Tibial artery (tissue), 4 donors: ENCODE measurements around the gene KIAA2012.

ENCODE experiments used
- DNase-seq, 2 donors: peaks; one replicate each; pipeline ENCODE4 v3.0.0-alpha.2; 2019
- H3K27ac ChIP-seq, 2 donors: fragments of 200-600 bp; sonication (generic) in 1 of 2; 1 replicate in 1 of 2; 2 replicates in 1 of 2; pipeline ENCODE4 v1.5.1; 2018 to 2019; ENCODE audit warnings: mild to moderate bottlenecking in 1 of 2
- H3K27me3 ChIP-seq, 2 donors: fragments of 200-600 bp; sonication (generic) in 1 of 2; one replicate each; pipeline versions ENCODE4 v1.5.1 to v1.6.0; 2016 to 2019
- H3K36me3 ChIP-seq, 3 donors: fragments of 200-600 bp; sonication (generic) in 2 of 3; one replicate each; pipeline ENCODE4 v1.5.1; 2016 to 2019; ENCODE audit warnings: mild to moderate bottlenecking in 2 of 3
- H3K4me1 ChIP-seq, 4 donors: fragments of 200-600 bp; sonication (generic) in 2 of 4; 1 replicate in 3 of 4; 2 replicates in 1 of 4; pipeline ENCODE4 v1.5.1; 2016 to 2019
- H3K4me3 ChIP-seq, 2 donors: fragments of 200-600 bp; sonication (generic) in 1 of 2; 1 replicate in 1 of 2; 2 replicates in 1 of 2; pipeline ENCODE4 v1.5.1; 2018 to 2019; ENCODE audit warnings: mild to moderate bottlenecking in 2 of 2
- H3K9me3 ChIP-seq, 3 donors: fragments of 200-600 bp; sonication (generic) in 1 of 3; one replicate each; pipeline ENCODE4 v1.5.1; 2016 to 2019
- intact Hi-C: fragments of 100-400 bp; cut with DNase I; formaldehyde crosslinking; loops from one replicate; pipeline ENCODE4 v1.15.0; 2023; ENCODE audit warnings: low total_unique reads
- TF ChIP-seq, protein P1 (sequence below), 2 experiments: fragments of 200-600 bp in 1 of 2; fragments of 450-650 bp in 1 of 2; IDR thresholded peaks; one replicate each; pipeline ENCODE4 v1.5.1; 2017 to 2019; ENCODE audit warnings: antibody characterized with exemption in 2 of 2, mild to moderate bottlenecking in 1 of 2, moderate library complexity in 1 of 2

KIAA2012 gene

GRCh38 chr2:202030691-202031090 is 42.4 kb upstream of the KIAA2012 start:
- Histone ChIP-seq H3K36me3 (no peaks in the 10 kb centered on the region), H3K4me1 (peaks cover 0 to 19% (median 11%) of the 10 kb centered on the region in 4 donors), H3K4me3 (no peak overlapping the region), H3K27me3 (no peaks in the 10 kb centered on the region), H3K9me3 (no peaks in the 10 kb centered on the region), H3K27ac (no peak overlapping the region)
- no peak for DNase-seq
- TF ChIP-seq, protein P1, sequence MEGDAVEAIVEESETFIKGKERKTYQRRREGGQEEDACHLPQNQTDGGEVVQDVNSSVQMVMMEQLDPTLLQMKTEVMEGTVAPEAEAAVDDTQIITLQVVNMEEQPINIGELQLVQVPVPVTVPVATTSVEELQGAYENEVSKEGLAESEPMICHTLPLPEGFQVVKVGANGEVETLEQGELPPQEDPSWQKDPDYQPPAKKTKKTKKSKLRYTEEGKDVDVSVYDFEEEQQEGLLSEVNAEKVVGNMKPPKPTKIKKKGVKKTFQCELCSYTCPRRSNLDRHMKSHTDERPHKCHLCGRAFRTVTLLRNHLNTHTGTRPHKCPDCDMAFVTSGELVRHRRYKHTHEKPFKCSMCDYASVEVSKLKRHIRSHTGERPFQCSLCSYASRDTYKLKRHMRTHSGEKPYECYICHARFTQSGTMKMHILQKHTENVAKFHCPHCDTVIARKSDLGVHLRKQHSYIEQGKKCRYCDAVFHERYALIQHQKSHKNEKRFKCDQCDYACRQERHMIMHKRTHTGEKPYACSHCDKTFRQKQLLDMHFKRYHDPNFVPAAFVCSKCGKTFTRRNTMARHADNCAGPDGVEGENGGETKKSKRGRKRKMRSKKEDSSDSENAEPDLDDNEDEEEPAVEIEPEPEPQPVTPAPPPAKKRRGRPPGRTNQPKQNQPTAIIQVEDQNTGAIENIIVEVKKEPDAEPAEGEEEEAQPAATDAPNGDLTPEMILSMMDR (IDR thresholded peaks at IDR 0.05): no peak
- intact Hi-C loops: loop anchor here (5.0 kb wide), 1 partner anchor 347 kb away; the partner anchor contains the start of gene BMPR2

- Histone ChIP-seq H3K27ac (peak overlapping the region in 1 of 2 donors; percentile 99), H3K27me3 (no peaks in the 10 kb centered on the region), H3K4me3 (peak overlapping the region in 1 of 2 donors; percentile 81), H3K9me3 (no peaks in the 10 kb centered on the region), H3K36me3 (no peaks in the 10 kb centered on the region), H3K4me1 (peaks cover 0 to 27% (median 17%) of the 10 kb centered on the region in 4 donors)
- TF ChIP-seq, protein P1 (IDR thresholded peaks at IDR 0.05): no peak
- intact Hi-C loops: loop anchor here (5.0 kb wide), 1 partner anchor 346 kb away; the partner anchor contains the start of gene BMPR2
- DNase-seq: no peak
These were observed 41.7 kb upstream of the KIAA2012 start for GRCh38 chr2:202031246-202031951.

GRCh38 chr2:202032846-202033316 is 40.2 kb upstream of the KIAA2012 start:
- TF ChIP-seq, protein P1 (IDR thresholded peaks at IDR 0.05): no peak
- intact Hi-C loops: loop anchor here (2.0 to 5.0 kb wide), 2 partner anchors 152 to 344 kb away; partner anchors contain the start of gene BMPR2
- Histone ChIP-seq H3K27me3 (no peaks in the 10 kb centered on the region), H3K4me1 (peaks cover 0 to 41% (median 23%) of the 10 kb centered on the region in 4 donors), H3K36me3 (no peaks in the 10 kb centered on the region), H3K27ac (peak overlapping the region; percentile 99), H3K4me3 (peak overlapping the region; percentile 81 to 96), H3K9me3 (no peaks in the 10 kb centered on the region)
- DNase-seq: peak; percentile 55 to 81

GRCh38 chr2:202033317-202034248 is 39.5 kb upstream of the KIAA2012 start, which contains the start of gene FZD7:
Gene FZD7, plus strand, starts transcription at chr2:202033855. Its CDS starts 793 bp downstream, at chr2:202034648.
- peak within 1 kb of the TSS; percentile 81 to 96 for H3K4me3 ChIP-seq
- TF ChIP-seq, protein P1 (IDR thresholded peaks at IDR 0.05): no peak
- H3K36me3 ChIP-seq: no peaks in the 10 kb centered on the region
- H3K27me3 ChIP-seq: no peaks in the 10 kb centered on the region
- peak; percentile 91 to 97 for DNase-seq
- H3K27ac ChIP-seq: peak within 1 kb of the TSS; percentile 99
- peaks cover 0 to 48% (median 27%) of the 10 kb centered on the region in 4 donors for H3K4me1 ChIP-seq
- no peaks in the 10 kb centered on the region for H3K9me3 ChIP-seq
- intact Hi-C loops: loop anchor here (2.0 to 5.0 kb wide), 2 partner anchors 153 to 344 kb away; partner anchors contain the start of gene BMPR2
